ENCODE measurements around the gene PRSS12. TPM values are rescaled to one million over a fixed set of nuclear protein-coding genes. Genes with fewer than 3 reads are reported as not detected.

Gene PRSS12
- total RNA-seq, 1 experiment from 2014 or later: 13.8 TPM

GRCh38 chr4:118308306-118309030 lies 44.3 kb downstream of the PRSS12 start:
- H3K4me1 ChIP-seq (ENCODE audit: control insufficient read depth in 1 of 2, insufficient read depth in 2 of 2, low read length in 2 of 2): no peaks in the 10 kb centered on the region
- no peak for ATAC-seq
- H3K9ac ChIP-seq (ENCODE audit: low read length): no peak overlapping the region
- ChIA-PET CTCF (interaction anchor here (1.2 kb wide), 1 partner anchor 44 kb away, joined by 3 read pairs; the partner anchor contains the start of gene PRSS12), POLR2A (no interaction called here), RAD21 (ENCODE audit: low non-redundant PET in 1 of 2, low total read pairs in 2 of 2, uncharacterized antibody in 2 of 2, unreplicated experiment in 2 of 2) (no interaction called here)
- no peak overlapping the region for H3K27ac ChIP-seq (ENCODE audit: low read depth, low read length)
- no TSS peak for BruUV-seq (replicated peaks)
- H3K4me3 ChIP-seq (replicated peaks in 1 of 2; ENCODE audit: low read depth in 1 of 2, low read length in 2 of 2): no peak overlapping the region
- H4K20me1 ChIP-seq (ENCODE audit: insufficient read depth): no peaks in the 10 kb centered on the region
- H3K4me2 ChIP-seq (ENCODE audit: low read length): no peak overlapping the region
- H3K9me3 ChIP-seq (ENCODE audit: control insufficient read depth in 1 of 2, insufficient read depth in 1 of 2, low read depth in 1 of 2, low read length in 2 of 2): no peaks in the 10 kb centered on the region
- no peaks in the 10 kb centered on the region for H3K9me2 ChIP-seq (ENCODE audit: insufficient read depth)
- no peak overlapping the region for H2AFZ ChIP-seq (ENCODE audit: low read depth, low read length, poor library complexity, severe bottlenecking)
- DNase-seq (ENCODE audit: low read depth, low spot score): no peak
- TF ChIP-seq EZH2phosphoT487 (IDR thresholded peaks at IDR 0.05; ENCODE audit: borderline replicate concordance) (no peak), YY1 (IDR thresholded peaks at IDR 0.05; ENCODE audit: extremely low read depth, insufficient replicate concordance, low read depth, low read length) (no peak), ATF3 (IDR thresholded peaks at IDR 0.05) (no peak), ZNF274 (IDR thresholded peaks at IDR 0.05; ENCODE audit: low read depth, low read length) (no peak), POLR2AphosphoS5 (IDR thresholded peaks at IDR 0.05; ENCODE audit: low read depth, low read length) (no peak), REST (IDR thresholded peaks at IDR 0.05; ENCODE audit: low read depth) (no peak), EGR1 (IDR thresholded peaks at IDR 0.05; ENCODE audit: low read depth) (no peak), MAX (IDR thresholded peaks at IDR 0.05) (no peak), RAD21 (IDR thresholded peaks at IDR 0.05; ENCODE audit: low read depth) (no peak), CBX3 (IDR thresholded peaks at IDR 0.05; ENCODE audit: low read depth) (no peak), SRF (IDR thresholded peaks at IDR 0.05; ENCODE audit: low read depth) (no peak), FOSL1 (IDR thresholded peaks at IDR 0.05; ENCODE audit: low read depth) (no peak), CEBPB (IDR thresholded peaks at IDR 0.05; ENCODE audit: low read depth) (no peak), SP1 (IDR thresholded peaks at IDR 0.05; ENCODE audit: low read depth) (no peak), ZBTB33 (IDR thresholded peaks at IDR 0.05; ENCODE audit: extremely low read depth, insufficient replicate concordance, low read length) (no peak), TCF7L2 (IDR thresholded peaks at IDR 0.05; ENCODE audit: borderline replicate concordance, extremely low read depth, insufficient read depth, insufficient read length) (no peak), JUND (IDR thresholded peaks at IDR 0.05) (no peak), ELF1 (IDR thresholded peaks at IDR 0.05; ENCODE audit: borderline replicate concordance, low read depth) (no peak), CTCF (IDR thresholded peaks at IDR 0.05 in 2 of 3, conservative IDR thresholded peaks at IDR 0.05 in 1 of 3; ENCODE audit: borderline replicate concordance in 1 of 3, insufficient read depth in 1 of 3, low read depth in 2 of 3, low read length in 2 of 3) (no peak)
- no peaks in the 10 kb centered on the region for H3K79me2 ChIP-seq (ENCODE audit: insufficient read depth, low read length)
- intact Hi-C loops (cut with micrococcal nuclease): no loop called here
- no peaks in the 10 kb centered on the region for H3K27me3 ChIP-seq (ENCODE audit: insufficient read depth, low read length)
- H3K36me3 ChIP-seq (ENCODE audit: control insufficient read depth in 1 of 2, insufficient read depth in 2 of 2, low read length in 2 of 2): no peaks in the 10 kb centered on the region
